ENCODE measurements around the gene WSCD2. TPM values are rescaled to one million over a fixed set of nuclear protein-coding genes. Genes with fewer than 3 reads are reported as not detected.

Gene WSCD2
- total and polyA plus RNA-seq, 8 donors = 0.25 to 6.7 (median 1.4) TPM; not detected in 3

- peaks cover 0 to 37% (median 0%) of the 10 kb centered on the region in 3 donors for H3K27me3 ChIP-seq
- no peak overlapping the region for H3K27ac ChIP-seq
- H3K36me3 ChIP-seq = no peaks in the 10 kb centered on the region
- WGBS, 5 donors = 78 to 96% (median 94%) methylated on average over 1 of the region's 1 CpG
- TF ChIP-seq POLR2AphosphoS5 (IDR thresholded peaks at IDR 0.05) = no peak
- no peak for TF ChIP-seq EP300 (IDR thresholded peaks at IDR 0.05)
- no peak for TF ChIP-seq POLR2A (IDR thresholded peaks at IDR 0.05)
- TF ChIP-seq CTCF (IDR thresholded peaks at IDR 0.05) = no peak
- H3K4me3 ChIP-seq = no peak overlapping the region
- peaks cover 0 to 22% (median 5%) of the 10 kb centered on the region in 4 donors for H3K4me1 ChIP-seq
- intact Hi-C loops (cut with DNase I; ENCODE audit: low total_unique reads) = no loop called here
- no peak for DNase-seq
- H3K9me3 ChIP-seq = no peaks in the 10 kb centered on the region
These were observed 6.5 kb downstream of the WSCD2 start for GRCh38 chr12:108135627-108136026.

- WGBS, 5 donors = 49 to 84% (median 62%) methylated on average over 6 of the region's 6 CpGs
- Histone ChIP-seq H3K27me3 (peaks cover 0 to 28% (median 0%) of the 10 kb centered on the region in 3 donors), H3K27ac (no peak overlapping the region), H3K9me3 (no peaks in the 10 kb centered on the region), H3K36me3 (no peaks in the 10 kb centered on the region), H3K4me1 (peaks cover 0 to 13% (median 5%) of the 10 kb centered on the region in 4 donors), H3K4me3 (no peak overlapping the region)
- no peak for DNase-seq
- intact Hi-C loops (cut with DNase I; ENCODE audit: low total_unique reads) = no loop called here
- TF ChIP-seq POLR2A (IDR thresholded peaks at IDR 0.05) (no peak), CTCF (IDR thresholded peaks at IDR 0.05) (no peak), EP300 (IDR thresholded peaks at IDR 0.05) (no peak), POLR2AphosphoS5 (IDR thresholded peaks at IDR 0.05) (no peak)
These were observed 7.6 kb downstream of the WSCD2 start for GRCh38 chr12:108136697-108137096.

GRCh38 chr12:108139454-108139853 lies 10.4 kb downstream of the WSCD2 start:
- 90 to 95% (median 94%) methylated on average over 2 of the region's 2 CpGs for WGBS, 5 donors
- Histone ChIP-seq H3K4me1 (no peaks in the 10 kb centered on the region), H3K27me3 (peaks cover 0 to 12% (median 0%) of the 10 kb centered on the region in 3 donors), H3K4me3 (no peak overlapping the region), H3K27ac (no peak overlapping the region), H3K9me3 (no peaks in the 10 kb centered on the region), H3K36me3 (no peaks in the 10 kb centered on the region)
- intact Hi-C loops (cut with DNase I; ENCODE audit: low total_unique reads) = no loop called here
- no peak for DNase-seq
- TF ChIP-seq POLR2AphosphoS5 (IDR thresholded peaks at IDR 0.05) (no peak), EP300 (IDR thresholded peaks at IDR 0.05) (no peak), POLR2A (IDR thresholded peaks at IDR 0.05) (no peak), CTCF (IDR thresholded peaks at IDR 0.05) (no peak)

- 57 to 73% (median 69%) methylated on average over 4 to 5 of the region's 5 CpGs for WGBS, 5 donors
- no peak for DNase-seq
These were observed 11.4 kb downstream of the WSCD2 start for GRCh38 chr12:108140501-108140900.

More at GRCh38 chr12:108140501-108140900, 11.4 kb downstream of the WSCD2 start:
- intact Hi-C loops (cut with DNase I; ENCODE audit: low total_unique reads) = no loop called here
- no peak overlapping the region for H3K4me3 ChIP-seq
- no peaks in the 10 kb centered on the region for H3K4me1 ChIP-seq
- H3K9me3 ChIP-seq = no peaks in the 10 kb centered on the region
- H3K27ac ChIP-seq = no peak overlapping the region
- peaks cover 0 to 11% (median 0%) of the 10 kb centered on the region in 3 donors for H3K27me3 ChIP-seq
- TF ChIP-seq POLR2AphosphoS5 (IDR thresholded peaks at IDR 0.05) (no peak), EP300 (IDR thresholded peaks at IDR 0.05) (no peak), CTCF (IDR thresholded peaks at IDR 0.05) (no peak), POLR2A (IDR thresholded peaks at IDR 0.05) (no peak)
- H3K36me3 ChIP-seq = no peaks in the 10 kb centered on the region

Measured in stomach (tissue), 9 donors.